Osteoblast (primary cell): ENCODE measurements around the gene MRPS34. TPM values are rescaled to one million over a fixed set of nuclear protein-coding genes. Genes with fewer than 3 reads are reported as not detected.
"Not testable (repeated sequence)": the region's sequence is repeated elsewhere in the genome, so short reads cannot be mapped to it uniquely, and the experiment has no call there.

Experiments used
- DNase-seq: peaks from one replicate; pipeline ENCODE4 v3.0.0; 2011; ENCODE audit warnings: low spot score, mixed read lengths; ENCODE audit not compliant: insufficient read length; ENCODE audit errors: missing footprints
- H2AFZ ChIP-seq: 2 replicates; pipeline ENCODE4 v1.6.0; 2011; ENCODE audit warnings: mild to moderate bottlenecking, low read length
- H3K27ac ChIP-seq: 2 replicates; pipeline ENCODE4 v1.5.1; 2011; ENCODE audit warnings: mild to moderate bottlenecking, low read depth, low read length, moderate library complexity
- H3K27me3 ChIP-seq: 2 replicates; pipeline ENCODE4 v1.6.0; 2012; ENCODE audit warnings: mild to moderate bottlenecking, control low read depth, inconsistent platforms, low read length, moderate library complexity; ENCODE audit not compliant: insufficient read depth
- H3K36me3 ChIP-seq: 2 replicates; pipeline ENCODE4 v1.5.1; 2011; ENCODE audit warnings: mild to moderate bottlenecking, low read length, control low read depth, moderate library complexity; ENCODE audit not compliant: insufficient read depth
- H3K4me1 ChIP-seq: 2 replicates; pipeline ENCODE4 v1.5.1; 2011; ENCODE audit warnings: mild to moderate bottlenecking, low read length, control low read depth, moderate library complexity; ENCODE audit not compliant: insufficient read depth
- H3K4me2 ChIP-seq: 2 replicates; pipeline ENCODE4 v1.6.0; 2011; ENCODE audit warnings: mild to moderate bottlenecking, low read length; ENCODE audit not compliant: insufficient read depth
- H3K4me3 ChIP-seq: fragments of 200-600 bp; sonication (generic); 3 replicates; pipeline ENCODE4 v1.5.1; 2012; ENCODE audit warnings: mild to moderate bottlenecking, low read length, inconsistent platforms; ENCODE audit not compliant: insufficient read depth
- H3K79me2 ChIP-seq: 2 replicates; pipeline ENCODE4 v1.6.0; 2012; ENCODE audit warnings: mild to moderate bottlenecking, low read length, control low read depth, inconsistent platforms; ENCODE audit not compliant: insufficient read depth
- H3K9me3 ChIP-seq: 2 replicates; pipeline ENCODE4 v1.5.1; 2011; ENCODE audit warnings: low read depth, low read length, control low read depth
- H4K20me1 ChIP-seq: 2 replicates; pipeline ENCODE4 v1.6.0; 2012; ENCODE audit warnings: mild to moderate bottlenecking, low read length, control low read depth; ENCODE audit not compliant: insufficient read depth
- total RNA-seq: library from RNA; depleted of rRNA; stranded (reverse); fragments of >200 nt; gene quantifications from 2 replicates; pipeline ENCODE4 v1.2.3, GENCODE V29; 2012
- TF ChIP-seq, protein P1 (sequence below): IDR thresholded peaks from 2 replicates; pipeline ENCODE4 v1.5.1; 2011; ENCODE audit warnings: mild to moderate bottlenecking, low read depth, low read length, moderate library complexity; ENCODE audit errors: extremely low read depth

MRPS34 gene
- total RNA-seq, 1 donor, result 40.5 TPM

DNA sequence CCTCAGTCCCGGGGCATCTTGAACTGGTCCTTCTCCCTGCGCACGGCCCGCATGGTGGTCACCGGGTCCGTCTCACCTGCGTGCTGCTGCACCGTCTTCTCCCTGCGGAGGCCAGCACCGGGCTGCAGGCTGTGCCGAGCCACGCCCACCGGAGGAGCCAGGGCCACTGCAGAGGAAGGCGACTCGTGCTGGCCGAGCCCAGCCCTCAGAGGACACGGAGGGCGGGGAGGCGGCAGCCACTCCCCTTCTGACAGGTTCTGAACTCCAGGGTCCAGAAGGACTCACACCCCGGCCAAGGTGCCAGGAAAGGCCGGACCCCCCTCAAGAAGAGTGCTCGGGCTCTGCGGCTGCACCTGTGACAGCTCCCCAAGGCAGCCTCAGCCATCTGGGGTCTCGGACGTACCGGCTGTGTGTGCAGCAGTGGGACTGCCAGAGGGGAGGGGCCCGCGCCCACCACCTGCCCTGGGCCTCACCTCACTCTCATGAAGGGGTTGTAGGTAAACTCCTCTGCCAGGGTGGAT lies 36.4 kb upstream of the MRPS34 start:
- Histone ChIP-seq H3K36me3 (peaks cover 14% of the 10 kb centered on the region), H2AFZ (no peak overlapping the region), H3K4me2 (no peak overlapping the region), H3K27me3 (no peaks in the 10 kb centered on the region), H3K79me2 (no peaks in the 10 kb centered on the region), H3K27ac (no peak overlapping the region), H4K20me1 (no peaks in the 10 kb centered on the region), H3K4me3 (no peak overlapping the region), H3K9me3 (no peaks in the 10 kb centered on the region), H3K4me1 (peaks cover 3% of the 10 kb centered on the region)
- TF ChIP-seq, protein P1, sequence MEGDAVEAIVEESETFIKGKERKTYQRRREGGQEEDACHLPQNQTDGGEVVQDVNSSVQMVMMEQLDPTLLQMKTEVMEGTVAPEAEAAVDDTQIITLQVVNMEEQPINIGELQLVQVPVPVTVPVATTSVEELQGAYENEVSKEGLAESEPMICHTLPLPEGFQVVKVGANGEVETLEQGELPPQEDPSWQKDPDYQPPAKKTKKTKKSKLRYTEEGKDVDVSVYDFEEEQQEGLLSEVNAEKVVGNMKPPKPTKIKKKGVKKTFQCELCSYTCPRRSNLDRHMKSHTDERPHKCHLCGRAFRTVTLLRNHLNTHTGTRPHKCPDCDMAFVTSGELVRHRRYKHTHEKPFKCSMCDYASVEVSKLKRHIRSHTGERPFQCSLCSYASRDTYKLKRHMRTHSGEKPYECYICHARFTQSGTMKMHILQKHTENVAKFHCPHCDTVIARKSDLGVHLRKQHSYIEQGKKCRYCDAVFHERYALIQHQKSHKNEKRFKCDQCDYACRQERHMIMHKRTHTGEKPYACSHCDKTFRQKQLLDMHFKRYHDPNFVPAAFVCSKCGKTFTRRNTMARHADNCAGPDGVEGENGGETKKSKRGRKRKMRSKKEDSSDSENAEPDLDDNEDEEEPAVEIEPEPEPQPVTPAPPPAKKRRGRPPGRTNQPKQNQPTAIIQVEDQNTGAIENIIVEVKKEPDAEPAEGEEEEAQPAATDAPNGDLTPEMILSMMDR, result no peak
- DNase-seq, result peak; percentile 60

DNA sequence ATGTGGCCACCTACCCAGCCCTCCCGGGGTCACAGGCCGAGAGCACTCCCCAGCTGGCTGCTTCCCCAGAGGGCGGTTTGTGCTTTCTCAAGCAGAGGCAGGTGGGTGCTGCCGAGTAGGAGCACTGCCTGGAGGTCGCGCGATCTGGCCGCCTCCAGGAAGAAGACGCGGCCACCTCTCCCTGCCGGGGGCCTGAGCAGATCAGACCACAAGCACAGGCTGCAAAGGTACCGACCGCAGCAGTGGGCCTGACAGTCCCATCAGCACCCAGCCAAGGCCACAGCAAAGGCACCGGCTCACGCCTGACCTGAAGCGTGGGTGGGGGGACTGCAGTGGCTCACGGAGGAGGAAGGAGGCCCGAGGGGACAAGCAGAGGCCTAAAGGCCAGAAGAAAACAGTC lies 35.8 kb upstream of the MRPS34 start:
- no peaks in the 10 kb centered on the region for H3K79me2 ChIP-seq
- TF ChIP-seq, protein P1, result no peak
- H3K4me2 ChIP-seq, result no peak overlapping the region
- H4K20me1 ChIP-seq, result no peaks in the 10 kb centered on the region
- H3K4me1 ChIP-seq, result peaks cover 3% of the 10 kb centered on the region
- H3K36me3 ChIP-seq, result peaks cover 14% of the 10 kb centered on the region
- H3K27ac ChIP-seq, result no peak overlapping the region
- no peaks in the 10 kb centered on the region for H3K27me3 ChIP-seq
- DNase-seq, result no peak
- H2AFZ ChIP-seq, result no peak overlapping the region
- H3K4me3 ChIP-seq, result no peak overlapping the region
- no peaks in the 10 kb centered on the region for H3K9me3 ChIP-seq

DNA sequence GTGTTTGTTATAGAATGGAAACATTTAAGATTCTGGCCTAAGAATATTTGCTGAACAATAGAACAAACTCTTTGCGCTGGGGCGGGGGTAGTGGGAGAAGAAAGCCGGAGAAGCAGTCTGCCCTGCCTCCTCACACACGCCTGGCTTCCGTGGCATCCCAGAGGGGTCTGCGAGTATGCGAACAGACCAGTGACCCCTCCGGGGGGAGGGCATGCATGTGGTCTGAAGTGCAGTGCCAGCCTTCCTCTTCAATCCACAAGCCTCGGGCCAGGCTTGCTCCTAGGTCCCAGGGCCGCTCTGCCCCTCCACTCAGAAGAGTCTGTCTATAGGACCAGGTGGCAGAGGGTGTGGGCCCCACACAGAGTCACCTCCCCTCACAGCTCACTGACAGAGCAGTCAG lies 34.7 kb upstream of the MRPS34 start:
- Histone ChIP-seq H3K4me3 (no peak overlapping the region), H3K79me2 (no peaks in the 10 kb centered on the region), H2AFZ (no peak overlapping the region), H3K4me1 (no peaks in the 10 kb centered on the region), H3K4me2 (no peak overlapping the region), H3K9me3 (no peaks in the 10 kb centered on the region), H3K27me3 (no peaks in the 10 kb centered on the region), H3K27ac (no peak overlapping the region), H4K20me1 (no peaks in the 10 kb centered on the region), H3K36me3 (peaks cover 14% of the 10 kb centered on the region)
- TF ChIP-seq, protein P1, result no peak
- no peak for DNase-seq

DNA sequence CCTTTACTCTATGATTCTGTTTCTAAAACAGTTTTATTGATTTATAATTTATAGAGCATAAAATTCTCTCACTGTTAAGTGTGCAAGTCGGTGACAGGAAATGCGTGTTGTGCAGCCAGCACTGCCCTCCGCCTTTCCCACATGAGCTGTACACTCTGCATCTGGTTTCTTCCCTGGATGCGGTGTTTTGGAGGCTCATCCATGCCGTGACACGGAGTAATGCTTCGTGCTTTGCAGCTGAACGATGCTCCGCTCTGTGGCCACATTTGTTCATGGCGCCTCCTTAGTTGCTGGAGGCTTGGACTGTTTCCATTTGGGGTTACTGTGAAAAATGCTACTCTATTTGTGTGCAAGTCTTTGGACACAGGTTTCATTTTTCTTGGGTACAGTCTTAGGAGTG lies 27.8 kb upstream of the MRPS34 start:
- H3K9me3 ChIP-seq, result no peaks in the 10 kb centered on the region
- no peaks in the 10 kb centered on the region for H4K20me1 ChIP-seq
- H3K4me2 ChIP-seq, result no peak overlapping the region
- H3K36me3 ChIP-seq, result no peaks in the 10 kb centered on the region
- TF ChIP-seq, protein P1, result no peak
- H3K4me1 ChIP-seq, result no peaks in the 10 kb centered on the region
- H3K27me3 ChIP-seq, result no peaks in the 10 kb centered on the region
- no peak overlapping the region for H2AFZ ChIP-seq
- DNase-seq, result no peak
- H3K79me2 ChIP-seq, result no peaks in the 10 kb centered on the region
- H3K27ac ChIP-seq, result no peak overlapping the region
- no peak overlapping the region for H3K4me3 ChIP-seq

DNA sequence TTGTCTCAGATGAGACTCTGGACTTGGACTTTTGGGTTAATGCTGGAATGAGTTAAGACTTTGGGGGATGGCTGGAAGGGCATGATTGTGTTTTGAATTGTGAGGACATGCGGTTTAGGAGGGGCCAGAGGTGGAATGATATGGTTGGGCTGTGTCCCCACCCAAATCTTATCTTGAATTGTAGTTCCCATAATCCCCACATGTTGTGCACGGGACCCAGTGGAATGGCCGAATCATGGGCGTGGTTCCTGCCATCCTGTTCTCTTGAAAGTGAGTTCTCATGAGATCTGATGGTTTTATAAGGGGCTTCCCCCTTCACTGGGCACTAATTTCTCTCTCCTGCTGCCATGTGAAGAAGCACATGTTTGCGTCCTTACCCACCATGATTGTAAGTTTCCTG lies 26.3 kb upstream of the MRPS34 start:
- H3K79me2 ChIP-seq, DNase-seq, H3K36me3 ChIP-seq, H3K27me3 ChIP-seq, H3K4me3 ChIP-seq, H2AFZ ChIP-seq, H3K27ac ChIP-seq, H3K4me2 ChIP-seq, H3K4me1 ChIP-seq, H3K9me3 ChIP-seq, H4K20me1 ChIP-seq: not testable (repeated sequence)
